Measurements from ENCODE around the gene ERI3. TPM values are rescaled to one million over a fixed set of nuclear protein-coding genes. Genes with fewer than 3 reads are reported as not detected.

The ERI3 gene
- total and polyA plus RNA-seq, 2 donors (not counting 3 experiments of a cell fraction or from before 2014, with no cell fraction given): 45.3 to 94.0 TPM

- CTCF ChIA-PET: interaction anchor here (1.3 to 4.1 kb wide), 2 partner anchors 7 to 10 kb away, joined by 4 to 28 read pairs; no protein-coding TSS in a partner anchor
- no peak for TF ChIP-seq CTCF (IDR thresholded peaks at IDR 0.05; ENCODE audit: extremely low read depth in 1 of 2, insufficient read depth in 1 of 2, low read depth in 1 of 2, low read length in 2 of 2)
- TF ChIP-seq MYC (IDR thresholded peaks at IDR 0.05; ENCODE audit: low read depth, low read length): no peak
- TF ChIP-seq MAX (IDR thresholded peaks at IDR 0.05; ENCODE audit: insufficient read depth, insufficient read length): no peak
- TF ChIP-seq POLR2A (IDR thresholded peaks at IDR 0.05; ENCODE audit: low read depth, low read length): no peak
- no peak for TF ChIP-seq EZH2 (IDR thresholded peaks at IDR 0.05; ENCODE audit: borderline replicate concordance, low read depth, low read length, severe bottlenecking)
- TF ChIP-seq POLR2AphosphoS5 (IDR thresholded peaks at IDR 0.05; ENCODE audit: insufficient read depth, low read depth, low read length): no peak
- no peak for TF ChIP-seq GATA2 (IDR thresholded peaks at IDR 0.05; ENCODE audit: insufficient read depth, insufficient read length, low read depth, low read length)
- no peak for TF ChIP-seq JUN (IDR thresholded peaks at IDR 0.05; ENCODE audit: borderline replicate concordance, insufficient read depth, insufficient read length, low read depth)
- FAIRE-seq (no peak), DNase-seq (ENCODE audit: low read depth, low spot score) (no peak)
- H3K9me1 ChIP-seq (replicated peaks; ENCODE audit: control insufficient read depth, extremely low read depth, insufficient read depth, low read length): no peaks in the 10 kb centered on the region
- intact Hi-C loops (cut with micrococcal nuclease): no loop called here
- H4K20me1 ChIP-seq (replicated peaks; ENCODE audit: control insufficient read depth, extremely low read depth, insufficient read depth, low read length): no peaks in the 10 kb centered on the region
- POLR2A ChIA-PET: no interaction called here
- no peaks in the 10 kb centered on the region for H3K9me3 ChIP-seq (replicated peaks; ENCODE audit: control insufficient read depth, insufficient read depth, low read length)
- no peak overlapping the region for H3K4me3 ChIP-seq (replicated peaks in 1 of 3; ENCODE audit: insufficient read depth in 1 of 3, low read depth in 1 of 3, low read length in 3 of 3)
- no peak overlapping the region for H2AFZ ChIP-seq (ENCODE audit: low read depth, low read length)
- no peaks in the 10 kb centered on the region for H3K4me1 ChIP-seq (ENCODE audit: control insufficient read depth, extremely low read depth, insufficient read depth, low read length)
- no peaks in the 10 kb centered on the region for H3K79me2 ChIP-seq (ENCODE audit: control insufficient read depth, insufficient read depth, low read length)
- H3K27me3 ChIP-seq (ENCODE audit: control insufficient read depth in 2 of 2, insufficient read depth in 2 of 2, low read length in 2 of 2): no peaks in the 10 kb centered on the region
- H3K36me3 ChIP-seq (ENCODE audit: control insufficient read depth in 2 of 2, extremely low read depth in 1 of 2, insufficient read depth in 2 of 2, low read length in 2 of 2): peaks cover 2 to 8% of the 10 kb centered on the region in 2 experiments
- no peak overlapping the region for H3K4me2 ChIP-seq (ENCODE audit: insufficient read depth, low read length)
- BruUV-seq (replicated peaks): no TSS peak
- dilution Hi-C loops (cut with MboI; ENCODE audit: extremely low pct_ligation_motif_present, low sequenced_read_pairs): no loop called here
- no peak overlapping the region for H3K9ac ChIP-seq (replicated peaks; ENCODE audit: extremely low read depth, insufficient read depth, low read length)
- no peak overlapping the region for H3K27ac ChIP-seq (ENCODE audit: insufficient read depth, low read depth, low read length)
These were observed 129.3 kb downstream of the ERI3 start for GRCh38 chr1:44225761-44226160.

Measured in endothelial cell of umbilical vein (primary cell).